Endothelial cell of umbilical vein (primary cell): ENCODE results near the gene NRAS. TPM values are rescaled to one million over a fixed set of nuclear protein-coding genes. Genes with fewer than 3 reads are reported as not detected.

ENCODE experiments used
- BruUV-seq: library from RNA; stranded (reverse); fragments of 400-500 nt; replicated peaks from 2 replicates; lab custom pipeline; 2021; lab: Mats Ljungman, UMichigan
- CTCF ChIA-PET: fragments of 300-600, 350-600 bp; sonication (Branson Sonifier 250); formaldehyde crosslinking; loops from one replicate; lab custom pipeline; 2021; ENCODE audit warnings: antibody characterized with exemption, inconsistent platforms; lab: Charles Lee
- POLR2A ChIA-PET: fragments of 300-600, 350-600 bp; sonication (Branson Sonifier 250); formaldehyde crosslinking; loops from one replicate; lab custom pipeline; 2021; ENCODE audit warnings: antibody characterized with exemption, inconsistent platforms; lab: Charles Lee
- DNase-seq: peaks from one replicate; pipeline ENCODE4 v3.0.0-alpha.2; 2011; ENCODE audit warnings: low read depth, low spot score
- FAIRE-seq: peaks from 2 replicates; lab custom pipeline; 2011; peaks lifted over from hg19 to GRCh38; lab: Jason Lieb, UNC
- H2AFZ ChIP-seq: 2 replicates; pipeline ENCODE4 v1.6.0; 2012; ENCODE audit warnings: low read depth, low read length, control low read depth, inconsistent platforms
- H3K27ac ChIP-seq: 2 replicates; pipeline ENCODE4 v1.5.1; 2011; ENCODE audit warnings: low read depth, mild to moderate bottlenecking, control low read depth, low read length, moderate library complexity; ENCODE audit not compliant: insufficient read depth
- H3K27me3 ChIP-seq, 2 experiments: 2 replicates each; pipeline versions ENCODE4 v1.6.0 to v1.6.1; 2011; ENCODE audit warnings: low read length in 2 of 2, mixed read lengths in 1 of 2; ENCODE audit not compliant: control insufficient read depth in 2 of 2, insufficient read depth in 2 of 2
- H3K36me3 ChIP-seq, 2 experiments: 2 replicates in 1 of 2; 3 replicates in 1 of 2; pipeline ENCODE4 v1.5.1; 2011; ENCODE audit warnings: low read length in 2 of 2, mild to moderate bottlenecking in 1 of 2, moderate library complexity in 1 of 2; ENCODE audit not compliant: control insufficient read depth in 2 of 2, insufficient read depth in 2 of 2; ENCODE audit errors: extremely low read depth in 1 of 2
- H3K4me1 ChIP-seq: 3 replicates; pipeline ENCODE4 v1.5.1; 2011; ENCODE audit warnings: mild to moderate bottlenecking, low read length; ENCODE audit not compliant: control insufficient read depth, insufficient read depth; ENCODE audit errors: extremely low read depth
- H3K4me2 ChIP-seq: 2 replicates; pipeline ENCODE4 v1.6.1; 2011; ENCODE audit warnings: low read length, control low read depth, mixed read lengths; ENCODE audit not compliant: insufficient read depth
- H3K4me3 ChIP-seq, 3 experiments: fragments of 200-600 bp in 1 of 3; sonication (generic), shearing (Covaris generic) in 1 of 3; replicated peaks in 1 of 3; 2 replicates each; pipeline ENCODE4 v1.5.1; 2011 to 2016; ENCODE audit warnings: control low read depth in 3 of 3, low read length in 3 of 3, mild to moderate bottlenecking in 2 of 3, inconsistent platforms in 1 of 3, low read depth in 1 of 3, moderate library complexity in 1 of 3; ENCODE audit not compliant: insufficient read depth in 1 of 3
- H3K79me2 ChIP-seq: 2 replicates; pipeline ENCODE4 v1.6.0; 2012; ENCODE audit warnings: low read length, inconsistent platforms; ENCODE audit not compliant: control insufficient read depth, insufficient read depth
- H3K9ac ChIP-seq: replicated peaks from 2 replicates; pipeline ENCODE3; 2011; ENCODE audit warnings: low read length, control low read depth; ENCODE audit not compliant: insufficient read depth; ENCODE audit errors: extremely low read depth
- H3K9me1 ChIP-seq: replicated peaks from 3 replicates; pipeline ENCODE4 v1.6.0; 2011; ENCODE audit warnings: mild to moderate bottlenecking, low read length; ENCODE audit not compliant: control insufficient read depth, insufficient read depth; ENCODE audit errors: extremely low read depth
- H3K9me3 ChIP-seq: replicated peaks from 2 replicates; pipeline ENCODE4 v1.5.1; 2012; ENCODE audit warnings: low read length, inconsistent platforms; ENCODE audit not compliant: control insufficient read depth, insufficient read depth
- H4K20me1 ChIP-seq: replicated peaks from 2 replicates; pipeline ENCODE3; 2011; ENCODE audit warnings: mild to moderate bottlenecking, low read length; ENCODE audit not compliant: control insufficient read depth, insufficient read depth; ENCODE audit errors: extremely low read depth
- CTCF ChIP-seq, 2 donors: IDR thresholded peaks; 1 replicate in 1 of 2; 2 replicates in 1 of 2; pipeline ENCODE4 v1.5.1; 2011; ENCODE audit warnings: low read length in 2 of 2, mild to moderate bottlenecking in 2 of 2, moderate library complexity in 2 of 2, control low read depth in 1 of 2, inconsistent platforms in 1 of 2, low read depth in 1 of 2; ENCODE audit not compliant: insufficient read depth in 1 of 2; ENCODE audit errors: extremely low read depth in 1 of 2
- EZH2 ChIP-seq: IDR thresholded peaks from 2 replicates; pipeline ENCODE4 v1.6.1; 2012; ENCODE audit warnings: borderline replicate concordance, low read depth, mild to moderate bottlenecking, moderate library complexity, low read length, inconsistent platforms; ENCODE audit not compliant: severe bottlenecking
- FOS ChIP-seq: IDR thresholded peaks from 2 replicates; pipeline ENCODE4 v1.6.1; 2011; ENCODE audit warnings: mild to moderate bottlenecking, low read length, moderate library complexity, borderline replicate concordance; ENCODE audit not compliant: insufficient read depth
- GATA2 ChIP-seq: IDR thresholded peaks from 2 replicates; pipeline ENCODE4 v1.7.0; 2011; ENCODE audit warnings: low read depth, mild to moderate bottlenecking, moderate library complexity, mixed read lengths, low read length; ENCODE audit not compliant: insufficient read length, insufficient read depth
- JUN ChIP-seq: IDR thresholded peaks from 2 replicates; pipeline ENCODE4 v1.6.1; 2011; ENCODE audit warnings: borderline replicate concordance, low read depth; ENCODE audit not compliant: insufficient read length, insufficient read depth
- MAX ChIP-seq: IDR thresholded peaks from 2 replicates; pipeline ENCODE4 v1.6.1; 2011; ENCODE audit not compliant: insufficient read depth, insufficient read length
- MYC ChIP-seq: IDR thresholded peaks from one replicate; pipeline ENCODE4 v1.6.1; 2011; ENCODE audit warnings: mild to moderate bottlenecking, low read depth, low read length
- POLR2A ChIP-seq: IDR thresholded peaks from 2 replicates; pipeline ENCODE4 v1.6.1; 2012; ENCODE audit warnings: low read depth, mild to moderate bottlenecking, control low read depth, low read length
- POLR2AphosphoS5 ChIP-seq: IDR thresholded peaks from 2 replicates; pipeline ENCODE4 v1.6.1; 2012; ENCODE audit warnings: low read depth, mild to moderate bottlenecking, control low read depth, low read length, moderate library complexity; ENCODE audit not compliant: insufficient read depth
- dilution Hi-C: fragments of 300-500 bp; cut with MboI; formaldehyde crosslinking; loops from one replicate; pipeline ENCODE4 v1.15.0; 2019; ENCODE audit warnings: low sequenced_read_pairs; ENCODE audit not compliant: extremely low pct_ligation_motif_present
- intact Hi-C: fragments of 100-400 bp; cut with micrococcal nuclease; formaldehyde crosslinking; loops from one replicate; pipeline ENCODE4 v1.10.0; 2022
- polyA plus RNA-seq, 4 experiments: library from polyadenylated mRNA; depleted of rRNA in 3 of 4; stranded (reverse) in 3 of 4; unstranded in 1 of 4; fragments of >200 nt; gene quantifications; 2 replicates each; pipeline versions ENCODE4 v1.2.1 to v1.2.3, GENCODE V29; 2011 to 2012; ENCODE audit warnings: missing spikeins in 1 of 4
- total RNA-seq: library from RNA; stranded (reverse); gene quantifications from 2 replicates; pipeline ENCODE4 v1.2.3, GENCODE V29; 2021

Gene NRAS
- total and polyA plus RNA-seq, 2 donors (not counting 3 experiments of a cell fraction or from before 2014, with no cell fraction given), result 29.4 to 76.5 TPM

- H4K20me1 ChIP-seq, result peaks cover 34% of the 10 kb centered on the region
- no peak for FAIRE-seq
Observed at GRCh38 chr1:114741963-114742746, 25.6 kb upstream of the NRAS start.

More at GRCh38 chr1:114741963-114742746, 25.6 kb upstream of the NRAS start:
- intact Hi-C loops (no loop called here), dilution Hi-C loops (no loop called here)
- Histone ChIP-seq H2AFZ (no peak overlapping the region), H3K9me3 (no peaks in the 10 kb centered on the region), H3K79me2 (peaks cover 91% of the 10 kb centered on the region), H3K4me3 (no peak overlapping the region), H3K4me2 (no peak overlapping the region), H3K36me3 (peaks cover 3 to 24% of the 10 kb centered on the region in 2 experiments), H3K9ac (no peak overlapping the region), H3K27me3 (no peaks in the 10 kb centered on the region), H3K4me1 (peaks cover 3% of the 10 kb centered on the region), H3K9me1 (no peaks in the 10 kb centered on the region), H3K27ac (no peak overlapping the region)
- TF ChIP-seq MAX (no peak), CTCF (IDR thresholded peaks at IDR 0.05; ENCODE audit: extremely low read depth in 1 of 2, insufficient read depth in 1 of 2, low read depth in 1 of 2, low read length in 2 of 2) (no peak), FOS (no peak), JUN (no peak), GATA2 (no peak), POLR2AphosphoS5 (no peak), POLR2A (no peak), EZH2 (no peak), MYC (no peak)
- CTCF ChIA-PET, result no interaction called here
- no peak for DNase-seq
- BruUV-seq, result no TSS peak
- POLR2A ChIA-PET, result no interaction called here
